Stimulated activated CD8-positive, alpha-beta memory T cell treated with anti-CD3 and anti-CD28 coated beads, Interleukin-12 subunit alpha, Interleukin-12 subunit beta, amount 100 ng/mL, for 24 hours (primary cell): Measurements from ENCODE around the gene KRTAP12-3.
"Not testable (repeated sequence)": the region's sequence is repeated elsewhere in the genome, so short reads cannot be mapped to it uniquely, and the experiment has no call there.

Source experiments
- DNase-seq: peaks from one replicate; pipeline ENCODE4 v3.0.0-alpha.2; 2020; ENCODE audit errors: extremely low read depth

The KRTAP12-3 gene

DNA sequence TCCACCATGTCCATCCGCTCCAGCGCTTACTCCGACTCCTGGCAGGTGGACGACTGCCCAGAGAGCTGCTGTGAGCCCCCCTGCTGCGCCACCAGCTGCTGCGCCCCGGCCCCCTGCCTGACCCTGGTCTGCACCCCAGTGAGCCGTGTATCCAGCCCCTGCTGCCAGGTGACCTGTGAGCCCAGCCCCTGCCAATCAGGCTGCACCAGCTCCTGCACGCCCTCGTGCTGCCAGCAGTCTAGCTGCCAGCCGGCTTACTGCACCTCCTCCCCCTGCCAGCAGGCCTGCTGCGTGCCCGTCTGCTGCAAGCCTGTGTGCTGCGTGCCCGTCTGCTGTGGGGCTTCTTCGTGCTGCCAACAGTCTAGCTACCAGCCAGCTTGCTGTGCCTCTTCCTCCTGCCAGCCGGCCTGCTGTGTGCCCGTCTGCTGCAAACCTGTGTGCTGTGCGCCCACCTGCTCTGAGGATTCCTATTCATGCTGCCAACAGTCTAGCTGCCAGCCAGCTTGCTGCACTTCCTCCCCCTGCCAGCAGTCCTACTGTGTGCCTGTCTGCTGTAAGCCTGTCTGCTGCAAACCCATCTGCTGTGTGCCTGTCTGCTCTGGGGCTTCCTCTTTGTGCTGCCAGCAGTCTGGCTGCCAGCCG, 30.4 kb upstream of the KRTAP12-3 start:
- DNase-seq = not testable (repeated sequence)

DNA sequence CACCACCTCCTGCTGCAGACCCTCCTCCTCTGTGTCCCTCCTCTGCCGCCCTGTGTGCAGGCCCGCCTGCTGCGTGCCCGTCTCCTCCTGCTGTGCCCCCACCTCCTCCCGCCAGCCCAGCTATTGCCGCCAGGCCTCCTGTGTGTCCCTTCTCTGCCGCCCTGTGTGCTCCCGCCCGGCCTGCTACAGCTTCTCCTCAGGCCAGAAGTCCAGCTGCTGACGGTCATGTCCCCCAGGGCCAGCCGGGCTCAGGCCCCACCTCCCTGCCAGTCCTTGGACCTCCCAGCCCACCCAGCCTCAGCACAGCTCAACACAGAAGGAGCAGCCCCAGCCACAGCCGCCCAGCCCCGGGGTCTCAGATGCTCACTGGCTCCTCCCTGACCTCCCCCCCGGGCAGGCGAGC, 29.9 kb upstream of the KRTAP12-3 start:
- not testable (repeated sequence) for DNase-seq

DNA sequence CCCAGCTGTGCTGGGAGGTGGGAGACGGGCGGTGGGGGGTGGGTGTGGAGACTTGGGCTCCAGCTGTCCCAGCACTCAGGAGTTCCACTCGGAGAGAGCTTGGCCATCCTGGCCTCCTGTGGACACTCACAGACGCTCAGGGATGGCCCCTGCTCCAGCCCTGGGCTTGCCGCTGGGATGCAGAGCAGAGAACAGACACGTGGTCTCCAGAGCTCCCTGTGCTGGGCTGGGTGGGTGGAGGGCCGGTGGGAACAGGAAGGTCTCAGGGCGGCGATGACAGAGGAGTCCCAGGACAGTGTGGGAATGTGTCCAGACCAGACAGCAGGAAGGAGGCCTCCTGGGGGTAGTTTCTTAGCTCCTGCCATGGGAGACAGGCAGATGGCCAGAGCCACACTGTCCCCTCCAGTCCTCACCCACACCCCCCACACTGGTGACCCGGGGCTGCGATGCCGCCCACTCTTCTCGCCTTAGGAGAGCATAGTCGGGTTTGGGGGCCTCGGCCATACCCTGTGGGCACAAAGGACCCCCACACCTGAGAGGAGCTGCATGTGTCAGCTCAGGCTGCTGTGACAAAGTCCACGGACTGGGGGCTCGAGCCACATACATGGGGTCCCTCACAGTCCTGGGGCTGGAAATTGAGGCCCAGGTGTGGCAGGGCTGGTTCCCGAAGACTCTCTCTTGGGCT, 28.9 kb upstream of the KRTAP12-3 start:
- DNase-seq = no peak

- DNase-seq = no peak
These were observed 27.3 kb upstream of the KRTAP12-3 start for GRCh38 chr21:44630440-44630839.

DNA sequence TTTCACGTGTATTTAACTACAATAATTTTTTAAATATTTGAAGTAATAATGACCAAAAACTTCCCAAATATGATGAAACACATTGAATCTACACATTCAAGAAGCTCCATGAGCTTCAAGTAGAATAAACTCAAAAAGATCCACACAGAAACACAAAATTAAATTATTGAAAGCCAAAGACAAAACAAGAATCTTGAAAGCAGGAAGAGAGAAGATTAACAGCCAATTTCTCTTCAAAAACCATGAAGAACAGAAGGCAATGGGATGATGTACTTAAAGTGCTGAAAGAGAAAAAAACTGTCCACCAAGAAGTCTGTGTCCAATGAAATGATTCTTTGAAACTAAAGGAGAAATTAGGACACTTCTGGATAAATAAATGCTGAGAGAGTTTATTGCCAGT, 25.7 kb upstream of the KRTAP12-3 start:
- DNase-seq = no peak

GRCh38 chr21:44636209-44637017, 21.3 kb upstream of the KRTAP12-3 start:
- DNase-seq = no peak

DNA sequence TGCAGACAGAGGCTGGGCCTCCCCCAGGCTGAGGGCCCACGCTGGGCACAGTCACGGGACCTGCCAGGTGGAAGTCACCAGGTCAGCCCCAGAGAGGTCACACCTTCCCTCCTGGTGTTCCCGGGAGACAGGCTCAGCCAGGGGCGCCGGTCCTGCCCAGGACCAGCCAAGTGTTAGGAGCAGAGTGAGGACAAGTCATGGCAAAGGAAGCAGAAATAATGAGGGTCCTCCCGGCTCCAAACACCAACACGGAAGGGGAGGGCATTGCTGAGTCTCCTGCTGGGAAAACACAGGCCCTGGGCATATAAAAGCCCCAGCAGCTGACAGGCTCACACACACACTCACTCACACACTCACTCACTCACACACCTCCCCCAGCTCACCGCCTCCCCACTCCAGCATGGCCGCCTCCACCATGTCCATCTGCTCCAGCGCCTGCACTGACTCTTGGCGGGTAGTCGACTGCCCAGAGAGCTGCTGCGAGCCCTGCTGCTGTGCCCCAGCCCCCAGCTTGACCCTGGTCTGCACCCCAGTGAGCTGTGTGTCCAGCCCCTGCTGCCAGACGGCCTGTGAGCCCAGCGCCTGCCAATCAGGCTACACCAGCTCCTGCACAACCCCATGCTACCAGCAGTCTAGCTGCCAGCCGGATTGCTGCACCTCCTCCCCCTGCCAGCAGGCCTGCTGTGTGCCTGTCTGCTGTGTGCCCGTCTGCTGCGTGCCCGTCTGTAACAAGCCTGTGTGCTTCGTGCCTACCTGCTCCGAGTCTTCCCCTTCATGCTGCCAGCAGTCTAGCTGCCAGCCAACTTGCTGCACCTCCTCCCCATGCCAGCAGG, 20.5 kb upstream of the KRTAP12-3 start, which contains the start of gene KRTAP10-10:
KRTAP10-10 (plus strand) TSS at position 339 of the 833 bp plus-strand sequence; CDS start at position 401, 62 bp downstream.
- no peak for DNase-seq

DNA sequence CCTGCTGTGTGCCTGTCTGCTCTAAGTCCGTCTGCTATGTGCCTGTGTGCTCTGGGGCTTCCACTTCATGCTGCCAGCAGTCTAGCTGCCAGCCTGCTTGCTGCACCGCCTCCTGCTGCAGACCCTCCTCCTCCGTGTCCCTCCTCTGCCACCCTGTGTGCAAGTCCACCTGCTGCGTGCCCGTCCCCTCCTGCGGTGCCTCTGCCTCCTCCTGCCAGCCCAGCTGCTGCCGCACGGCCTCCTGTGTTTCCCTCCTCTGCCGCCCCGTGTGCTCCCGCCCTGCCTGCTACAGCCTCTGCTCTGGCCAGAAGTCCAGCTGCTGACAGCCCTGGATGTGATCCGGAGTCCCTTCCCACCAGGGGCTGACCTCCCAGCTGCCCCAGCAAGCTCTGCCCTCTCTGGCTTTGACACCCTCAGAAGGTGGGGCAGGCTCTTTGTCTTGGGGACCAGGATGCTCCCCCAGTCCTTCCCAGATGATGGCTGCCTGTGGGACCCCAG, 19.8 kb upstream of the KRTAP12-3 start:
- DNase-seq = not testable (repeated sequence)

DNA sequence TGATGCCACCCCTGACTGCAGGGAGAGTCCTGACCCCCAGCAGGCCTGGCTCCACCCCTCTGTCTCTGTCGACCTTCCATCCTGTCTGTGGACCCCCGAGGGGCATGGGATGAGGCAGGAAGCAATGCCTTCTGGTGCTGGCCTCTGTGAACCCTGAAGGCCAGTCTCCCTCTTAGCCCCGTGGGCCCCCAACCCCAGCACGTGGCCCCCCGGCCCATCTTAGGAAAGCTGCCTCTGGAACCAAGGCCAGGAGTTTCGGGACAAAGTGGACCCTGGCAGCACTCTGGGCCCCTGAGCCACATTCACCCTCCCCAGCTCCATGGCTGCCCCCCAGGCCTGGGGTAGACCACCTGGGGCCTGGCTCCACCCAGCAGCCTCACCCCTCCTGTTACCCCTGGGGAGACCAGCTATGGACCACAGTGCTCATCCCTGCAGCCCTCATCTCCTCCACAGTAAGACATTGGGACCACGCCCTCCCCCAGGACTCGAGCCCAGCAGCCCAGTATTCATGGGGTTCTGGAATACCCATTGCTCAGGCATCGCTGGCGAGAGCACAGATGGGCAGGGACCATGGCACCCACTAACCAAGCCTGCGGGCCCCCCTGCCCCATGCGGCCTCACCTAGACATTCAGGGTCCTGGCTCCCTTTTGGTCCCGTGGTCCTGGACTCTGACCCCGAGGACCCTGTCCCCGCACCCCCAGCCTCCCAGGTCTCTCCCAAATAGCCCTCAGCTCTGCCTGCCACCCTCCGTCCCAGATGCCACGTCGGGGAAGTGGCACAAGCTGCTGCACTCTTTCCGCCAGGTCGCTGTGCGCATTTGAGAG, 19.0 kb upstream of the KRTAP12-3 start:
- not testable (repeated sequence) for DNase-seq

DNA sequence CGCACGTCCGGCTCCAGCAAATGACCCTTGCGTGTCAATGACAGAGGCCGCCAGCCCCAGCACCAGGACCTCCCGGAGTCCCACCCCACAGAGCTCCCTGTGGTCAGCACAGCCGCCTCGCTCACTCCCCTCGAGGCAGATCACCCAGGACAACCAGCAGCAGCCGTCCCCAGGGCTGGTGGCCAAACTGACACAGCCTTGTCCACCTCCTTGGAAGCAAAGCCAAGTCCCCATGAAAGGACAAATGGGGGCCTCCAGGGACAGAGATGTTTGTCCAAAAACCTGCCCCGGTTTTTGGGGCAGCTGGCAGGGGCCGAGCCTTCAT, 18.4 kb upstream of the KRTAP12-3 start:
- DNase-seq = no peak

GRCh38 chr21:44640761-44641160, 17.0 kb upstream of the KRTAP12-3 start:
- DNase-seq = no peak

- no peak for DNase-seq
These were observed 13.9 kb upstream of the KRTAP12-3 start for GRCh38 chr21:44643741-44644310.

- no peak for DNase-seq
These were observed 12.9 kb upstream of the KRTAP12-3 start for GRCh38 chr21:44644878-44645277.

DNA sequence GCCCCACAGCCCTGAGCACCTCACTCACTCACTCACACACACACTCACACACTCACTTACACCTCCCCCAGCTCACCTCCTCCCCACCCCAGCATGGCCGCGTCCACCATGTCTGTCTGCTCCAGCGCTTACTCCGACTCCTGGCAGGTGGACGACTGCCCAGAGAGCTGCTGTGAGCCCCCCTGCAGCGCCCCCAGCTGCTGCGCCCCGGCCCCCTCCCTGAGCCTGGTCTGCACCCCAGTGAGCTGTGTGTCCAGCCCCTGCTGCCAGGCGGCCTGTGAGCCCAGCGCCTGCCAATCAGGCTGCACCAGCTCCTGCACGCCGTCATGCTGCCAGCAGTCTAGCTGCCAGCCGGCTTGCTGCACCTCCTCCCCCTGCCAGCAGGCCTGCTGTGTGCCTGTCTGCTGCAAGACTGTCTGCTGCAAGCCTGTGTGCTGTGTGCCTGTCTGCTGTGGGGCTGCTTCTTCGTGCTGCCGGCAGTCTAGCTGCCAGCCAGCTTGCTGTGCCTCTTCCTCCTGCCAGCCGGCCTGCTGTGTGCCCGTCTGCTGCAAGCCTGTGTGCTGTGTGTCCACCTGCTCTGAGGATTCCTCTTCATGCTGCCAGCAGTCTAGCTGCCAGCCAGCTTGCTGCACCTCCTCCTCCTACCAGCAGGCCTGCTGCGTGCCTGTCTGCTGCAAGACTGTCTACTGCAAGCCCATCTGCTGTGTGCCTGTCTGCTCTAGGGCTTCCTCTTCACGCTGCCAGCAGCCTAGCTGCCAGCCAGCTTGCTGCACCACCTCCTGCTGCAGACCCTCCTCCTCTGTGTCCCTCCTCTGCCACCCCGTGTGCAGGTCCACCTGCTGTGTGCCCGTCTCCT, 11.1 kb upstream of the KRTAP12-3 start, which contains the start of gene KRTAP10-11:
KRTAP10-11 (plus strand) TSS at position 49 of the 856 bp plus-strand sequence; CDS start at position 94, 45 bp downstream.
- DNase-seq = not testable (repeated sequence)

GRCh38 chr21:44647222-44647552, 10.5 kb upstream of the KRTAP12-3 start:
- DNase-seq = no peak

GRCh38 chr21:44648557-44649311, 9.0 kb upstream of the KRTAP12-3 start:
- no peak for DNase-seq

DNA sequence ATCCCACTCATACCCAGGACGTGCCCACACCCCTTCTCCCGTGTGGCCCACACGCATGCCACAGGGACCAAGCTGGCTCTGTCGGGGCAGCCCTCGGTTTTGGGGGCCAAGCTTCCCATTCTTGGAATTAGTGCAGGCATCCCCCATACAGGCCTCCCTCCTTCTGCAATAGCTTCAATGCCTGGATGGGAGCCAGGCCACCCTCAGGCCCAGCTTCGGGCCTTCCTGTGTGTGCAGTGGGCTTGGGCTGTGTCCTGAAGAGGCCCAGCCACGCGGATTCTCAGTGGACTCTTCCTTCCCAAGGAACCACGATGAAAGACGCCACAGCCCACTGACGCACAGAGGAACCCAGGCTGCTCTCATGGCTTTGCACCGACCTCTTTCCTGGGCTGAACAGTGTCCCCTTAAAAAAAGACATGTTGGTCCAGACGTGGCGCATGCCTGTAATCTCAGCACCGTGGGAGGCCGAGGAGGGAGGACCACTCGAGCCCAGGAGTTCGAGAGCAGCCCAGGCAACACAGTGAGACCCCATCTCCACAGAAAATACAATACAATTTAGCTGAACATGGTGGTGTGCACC, 8.1 kb upstream of the KRTAP12-3 start:
- DNase-seq = no peak

GRCh38 chr21:44650265-44650972, 7.3 kb upstream of the KRTAP12-3 start:
- no peak for DNase-seq
